ENCODE data around the gene MYOM3.
"Not testable (repeated sequence)": the region's sequence is repeated elsewhere in the genome, so short reads cannot be mapped to it uniquely, and the experiment has no call there.

Gene MYOM3

GRCh38 chr1:24022581-24023361 lies 89.2 kb downstream of the MYOM3 start:
- FAIRE-seq = no peak

GRCh38 chr1:24021403-24022266 lies 90.3 kb downstream of the MYOM3 start:
- FAIRE-seq = no peak

GRCh38 chr1:24020470-24020869 lies 91.5 kb downstream of the MYOM3 start:
- FAIRE-seq = no peak

GRCh38 chr1:24020025-24020424 lies 91.9 kb downstream of the MYOM3 start:
- no peak for FAIRE-seq

GRCh38 chr1:24018611-24019580 lies 93.0 kb downstream of the MYOM3 start:
- no peak for FAIRE-seq

- no peak for FAIRE-seq
These were observed 96.4 kb downstream of the MYOM3 start for GRCh38 chr1:24015221-24016210.

GRCh38 chr1:24012878-24013277 lies 99.1 kb downstream of the MYOM3 start:
- not testable (repeated sequence) for FAIRE-seq

GRCh38 chr1:24010650-24011049 lies 101.3 kb downstream of the MYOM3 start:
- no peak for FAIRE-seq

GRCh38 chr1:24009406-24009805 lies 102.5 kb downstream of the MYOM3 start:
- FAIRE-seq = no peak

GRCh38 chr1:24008574-24009184 lies 103.3 kb downstream of the MYOM3 start:
- FAIRE-seq = not testable (repeated sequence)

GRCh38 chr1:24007079-24007478 lies 104.9 kb downstream of the MYOM3 start:
- no peak for FAIRE-seq
